Activated T-cell treated with anti-CD3 and anti-CD28 coated beads for 24 hours (primary cell): ENCODE results near the gene KNOP1.

Experiments used
- DNase-seq: peaks from one replicate; pipeline ENCODE4 v3.0.0-alpha.2; 2020; ENCODE audit warnings: low read depth

The KNOP1 gene

DNA sequence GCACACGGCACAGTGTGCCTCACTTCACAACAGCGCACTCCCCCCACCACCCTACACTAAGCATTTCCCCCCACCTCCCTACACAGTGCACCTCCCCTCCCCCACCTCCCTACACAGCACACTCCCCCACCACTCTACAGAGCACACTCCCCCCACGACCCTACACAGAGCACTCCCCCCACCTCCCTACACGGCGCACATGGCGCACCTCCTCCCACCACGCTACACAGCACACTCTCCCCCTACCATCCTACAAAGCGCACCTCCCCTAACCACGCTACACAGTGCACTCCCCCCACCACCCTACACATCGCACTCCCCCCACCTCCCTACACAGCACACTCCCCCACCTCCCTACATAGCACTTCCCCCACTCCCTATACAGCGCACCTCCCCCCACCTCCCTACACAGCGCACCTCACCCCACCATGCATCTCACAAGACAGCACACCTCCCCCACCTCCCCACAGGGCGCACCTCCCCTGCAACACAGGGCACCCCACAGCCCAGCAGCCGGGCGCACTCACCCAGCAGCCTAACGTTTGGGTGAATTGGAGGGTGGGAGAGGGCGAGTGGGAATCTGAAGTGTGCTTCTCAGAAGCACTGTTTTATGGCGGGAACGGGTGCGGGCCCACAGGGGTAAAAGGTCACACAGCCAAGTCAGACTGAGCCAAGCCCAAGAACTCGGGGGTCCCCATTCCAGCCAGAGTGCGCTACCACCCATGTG lies 10.3 kb downstream of the KNOP1 start:
- DNase-seq = no peak

GRCh38 chr16:19706846-19707245 lies 11.2 kb downstream of the KNOP1 start:
- DNase-seq = no peak

GRCh38 chr16:19705843-19706242 lies 12.2 kb downstream of the KNOP1 start:
- DNase-seq = no peak

DNA sequence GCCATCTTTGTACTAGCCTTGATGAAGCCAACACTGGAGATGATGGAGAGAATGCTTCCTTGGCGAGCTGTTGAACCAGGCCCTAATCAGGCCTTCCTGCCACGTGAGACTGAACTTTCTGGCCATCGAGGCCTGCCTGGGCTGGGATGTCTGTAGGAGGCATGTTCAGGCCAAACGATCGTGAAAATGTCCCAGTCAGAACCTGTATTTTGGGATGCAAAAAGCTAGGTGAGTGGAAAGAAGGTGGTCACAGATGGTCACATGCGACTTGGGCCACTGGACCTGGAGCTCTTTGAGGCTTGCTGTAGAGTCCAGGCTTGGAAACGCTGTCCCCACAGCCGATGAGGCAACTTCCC lies 12.9 kb downstream of the KNOP1 start:
- DNase-seq = no peak

DNA sequence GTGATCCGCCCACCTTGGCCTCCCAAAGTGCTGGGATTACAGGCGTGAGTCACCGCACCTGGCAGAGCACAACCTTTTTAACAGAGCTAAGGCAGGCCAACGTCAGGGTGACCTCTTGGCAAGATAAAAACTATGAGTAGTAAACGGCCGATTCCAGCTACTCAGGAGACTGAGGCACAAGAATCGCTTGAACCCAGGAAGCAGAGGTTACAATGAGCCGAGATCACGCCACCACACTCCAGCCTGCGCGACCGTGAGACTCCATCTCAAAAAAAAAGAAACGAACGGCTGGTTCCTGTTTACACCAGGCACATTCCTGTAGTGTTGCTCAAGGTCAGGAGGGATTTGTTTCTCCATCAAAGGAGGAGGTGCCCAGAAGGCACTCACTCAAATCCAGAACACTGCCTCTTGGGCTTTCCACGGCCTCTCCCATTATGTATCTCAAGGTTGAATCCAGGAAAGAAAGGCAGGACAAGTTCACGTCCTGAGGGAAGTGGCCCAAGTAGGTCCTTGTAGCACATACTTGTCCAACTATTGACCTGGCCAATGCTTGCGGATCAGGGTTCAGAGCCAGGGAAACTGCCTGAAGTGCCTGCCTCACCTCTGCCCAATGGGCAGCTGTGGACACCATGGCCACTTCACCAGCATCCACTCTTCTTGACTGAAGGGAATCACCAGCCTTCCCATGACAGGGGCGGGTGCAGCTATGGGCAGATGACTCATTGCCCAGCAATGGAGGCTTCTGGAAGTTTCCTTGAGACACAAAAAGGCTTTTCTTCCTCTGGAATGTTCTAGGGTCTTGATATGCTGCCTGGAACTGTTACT lies 13.5 kb downstream of the KNOP1 start:
- DNase-seq = no peak

DNA sequence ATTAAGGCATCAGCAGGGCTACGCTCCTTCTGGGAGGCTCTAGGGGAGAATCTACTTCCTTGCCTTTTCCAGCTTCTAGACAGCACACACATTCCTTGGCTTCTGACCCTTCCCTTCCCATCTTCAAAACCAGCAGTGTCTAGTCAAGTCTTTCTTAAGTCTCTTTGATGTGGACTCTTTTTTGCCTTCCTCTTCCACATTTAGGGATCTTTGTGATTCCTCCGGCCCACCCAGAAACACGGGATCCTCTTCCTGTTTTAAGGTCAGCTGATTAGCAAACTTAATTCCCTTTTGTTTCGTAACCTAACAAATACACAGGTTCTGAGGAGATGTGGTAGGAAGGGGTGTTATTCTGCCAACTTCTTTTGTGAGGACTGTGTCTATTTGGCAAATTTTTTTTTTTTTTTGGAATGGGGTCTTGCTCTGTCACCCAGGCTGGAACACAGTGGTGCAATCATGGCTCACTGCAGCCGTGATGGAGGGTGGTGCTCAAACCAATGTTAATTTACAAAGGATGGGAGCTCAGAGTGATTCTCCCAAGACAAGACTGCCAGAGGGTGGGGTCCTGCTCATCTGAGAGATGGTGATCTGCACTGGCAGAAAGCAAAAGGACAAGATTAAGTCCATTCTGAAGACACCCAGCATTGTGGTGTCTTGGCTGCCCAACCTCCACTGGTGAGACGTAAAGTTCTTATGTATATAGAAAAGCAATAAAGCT lies 14.7 kb downstream of the KNOP1 start:
- DNase-seq = no peak

GRCh38 chr16:19701091-19701490 lies 16.9 kb downstream of the KNOP1 start:
- no peak for DNase-seq

DNA sequence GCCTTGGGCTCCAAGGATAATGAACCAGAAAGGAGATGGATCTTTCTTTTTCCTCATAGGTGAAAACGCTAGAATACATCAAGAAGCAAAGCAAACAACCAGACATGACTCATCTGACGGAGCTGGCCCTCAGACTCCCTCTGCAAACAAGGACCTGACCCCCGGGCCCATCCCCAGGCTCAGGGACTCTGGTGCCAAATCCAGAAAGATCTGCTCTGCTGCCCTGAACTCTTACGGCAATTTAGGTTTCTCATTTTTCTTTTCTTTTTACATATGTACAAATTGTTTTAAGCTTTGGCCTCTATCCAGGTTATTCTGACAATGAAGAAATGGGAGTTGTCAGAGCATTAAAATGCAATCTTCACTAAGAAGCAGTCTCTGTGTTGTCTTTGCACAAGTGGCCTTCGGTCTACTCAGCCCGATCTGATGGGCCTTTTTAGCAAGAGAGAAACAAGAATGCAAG lies 17.7 kb downstream of the KNOP1 start:
- no peak for DNase-seq

GRCh38 chr16:19699472-19699871 lies 18.6 kb downstream of the KNOP1 start:
- no peak for DNase-seq

- DNase-seq = no peak
These were observed 19.3 kb downstream of the KNOP1 start for GRCh38 chr16:19698480-19699465.

- no peak for DNase-seq
These were observed 20.2 kb downstream of the KNOP1 start for GRCh38 chr16:19697756-19698318.

GRCh38 chr16:19696961-19697360 lies 21.1 kb downstream of the KNOP1 start:
- DNase-seq = no peak

DNA sequence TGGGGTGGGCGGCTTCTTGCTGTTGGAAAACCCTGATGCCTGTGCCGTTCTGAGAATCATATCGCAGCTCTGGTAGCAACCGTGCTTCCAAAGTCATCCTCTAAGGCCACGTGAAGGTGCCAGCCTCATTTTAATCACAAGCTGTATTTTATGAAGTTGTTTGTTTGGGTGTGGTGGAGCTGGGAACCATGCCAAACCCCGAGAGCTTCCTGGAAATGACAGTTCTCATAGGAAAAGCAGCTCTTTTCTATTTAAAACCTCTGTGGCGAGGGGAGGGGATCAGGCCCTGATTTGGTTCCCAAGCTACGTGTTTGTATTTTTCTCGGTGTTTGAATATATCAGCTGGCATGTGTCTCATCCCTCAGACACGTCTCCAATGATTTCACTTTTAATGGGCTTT lies 21.7 kb downstream of the KNOP1 start:
- DNase-seq = peak; percentile 30

GRCh38 chr16:19694989-19695388 lies 23.0 kb downstream of the KNOP1 start:
- no peak for DNase-seq

DNA sequence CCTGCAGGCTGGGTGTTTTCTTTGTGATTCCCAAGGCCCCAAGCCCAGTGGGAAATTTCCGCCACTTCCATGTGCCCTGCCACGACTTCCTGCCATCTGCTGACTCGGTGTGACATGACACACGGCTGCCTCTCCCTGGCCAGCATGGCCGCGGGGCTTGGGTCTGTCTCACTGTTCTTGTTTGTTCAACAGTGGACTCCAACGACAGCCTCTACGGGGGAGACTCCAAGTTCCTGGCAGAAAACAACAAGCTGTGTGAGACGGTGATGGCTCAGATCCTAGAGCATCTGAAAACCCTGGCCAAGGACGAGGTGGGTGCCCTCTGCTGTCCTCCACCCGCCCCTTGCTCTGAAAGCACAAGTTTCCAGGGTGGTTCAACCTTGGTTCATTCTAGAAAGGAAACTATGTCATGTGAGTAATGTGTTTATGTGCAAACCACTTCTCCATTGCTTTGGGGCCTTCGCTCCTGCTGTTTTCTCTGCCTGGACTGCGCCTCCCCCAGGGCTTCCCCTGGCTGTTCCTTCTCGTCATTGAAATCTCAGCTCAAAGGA lies 26.8 kb downstream of the KNOP1 start:
- no peak for DNase-seq

GRCh38 chr16:19690196-19690595 lies 27.8 kb downstream of the KNOP1 start:
- DNase-seq = no peak

- DNase-seq = no peak
These were observed 28.7 kb downstream of the KNOP1 start for GRCh38 chr16:19689342-19689741.

GRCh38 chr16:19688396-19689024 lies 29.5 kb downstream of the KNOP1 start:
- no peak for DNase-seq

GRCh38 chr16:19687279-19687678 lies 30.7 kb downstream of the KNOP1 start:
- no peak for DNase-seq

DNA sequence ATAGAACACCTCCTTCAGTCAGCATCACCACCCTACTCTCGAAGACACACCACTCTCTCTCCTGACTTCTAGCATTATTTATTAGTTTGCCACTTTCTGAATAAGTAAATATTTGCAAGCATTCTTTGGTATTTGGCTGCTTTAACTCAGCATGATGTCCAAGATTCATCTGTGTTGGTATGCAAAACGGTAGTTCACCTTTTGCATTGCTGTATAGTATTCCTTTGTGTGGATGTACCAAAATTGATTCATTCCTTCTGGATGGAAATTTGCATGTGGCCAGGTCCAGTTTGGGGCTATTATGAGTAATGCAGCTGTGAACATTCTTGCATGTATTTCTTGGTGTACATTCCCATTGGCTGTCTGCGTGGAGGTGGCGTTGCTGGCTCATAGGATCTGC lies 32.9 kb downstream of the KNOP1 start:
- DNase-seq = no peak
